H9 (cell line): ENCODE results near the gene KIAA1958. TPM values are rescaled to one million over a fixed set of nuclear protein-coding genes. Genes with fewer than 3 reads are reported as not detected.
A peak's percentile ranks its signal among the peaks of the same experiment; 100 is the strongest.

Source experiments
- DNase-seq: peaks from one replicate; pipeline ENCODE4 v3.0.0-alpha.2; 2017
- H2AFZ ChIP-seq: one replicate; pipeline ENCODE4 v1.6.1; 2013; ENCODE audit warnings: mild to moderate bottlenecking, low read length, control low read depth, moderate library complexity
- H2AK5ac ChIP-seq: 2 replicates; pipeline ENCODE4 v1.6.1; 2013; ENCODE audit warnings: low read length, control low read depth, mixed read lengths; ENCODE audit not compliant: insufficient read length
- H2BK120ac ChIP-seq: one replicate; pipeline ENCODE4 v1.6.1; 2013; ENCODE audit warnings: low read depth, mild to moderate bottlenecking, low read length, control low read depth, inconsistent platforms; ENCODE audit not compliant: poor library complexity, severe bottlenecking
- H2BK12ac ChIP-seq: 2 replicates; pipeline ENCODE4 v1.6.1; 2013; ENCODE audit warnings: low read length, control low read depth, mixed read lengths, low read depth; ENCODE audit not compliant: insufficient read length
- H2BK15ac ChIP-seq: 2 replicates; pipeline ENCODE4 v1.6.1; 2013; ENCODE audit warnings: low read depth, low read length, control low read depth
- H2BK20ac ChIP-seq: one replicate; pipeline ENCODE4 v1.6.1; 2013; ENCODE audit warnings: low read depth, mild to moderate bottlenecking, low read length, control low read depth, inconsistent platforms; ENCODE audit not compliant: poor library complexity, severe bottlenecking
- H2BK5ac ChIP-seq: 2 replicates; pipeline ENCODE4 v1.6.1; 2013; ENCODE audit warnings: low read length, control low read depth, mixed read lengths; ENCODE audit not compliant: insufficient read length
- H3K14ac ChIP-seq: 2 replicates; pipeline ENCODE4 v1.6.1; 2013; ENCODE audit warnings: low read length, control low read depth; ENCODE audit not compliant: insufficient read depth
- H3K18ac ChIP-seq: 2 replicates; pipeline ENCODE4 v1.6.1; 2013; ENCODE audit warnings: low read depth, mild to moderate bottlenecking, mixed read lengths, low read length, control low read depth; ENCODE audit not compliant: insufficient read length
- H3K23ac ChIP-seq: 2 replicates; pipeline ENCODE4 v1.6.1; 2013; ENCODE audit warnings: low read length, control low read depth, mixed read lengths, low read depth; ENCODE audit not compliant: insufficient read length
- H3K23me2 ChIP-seq: 2 replicates; pipeline ENCODE4 v1.6.1; 2013; ENCODE audit warnings: low read depth, mild to moderate bottlenecking, mixed read lengths, low read length, control low read depth; ENCODE audit not compliant: insufficient read length, poor library complexity, severe bottlenecking
- H3K27ac ChIP-seq: 2 replicates; pipeline ENCODE4 v1.5.1; 2013; ENCODE audit warnings: low read length, control low read depth, mixed read lengths, low read depth; ENCODE audit not compliant: insufficient read length
- H3K27me3 ChIP-seq: 2 replicates; pipeline ENCODE4 v1.6.1; 2013; ENCODE audit warnings: low read length, control low read depth, inconsistent platforms; ENCODE audit not compliant: insufficient read depth
- H3K4ac ChIP-seq: 2 replicates; pipeline ENCODE4 v1.6.1; 2013; ENCODE audit warnings: low read depth, mild to moderate bottlenecking, control low read depth, inconsistent platforms, low read length, moderate library complexity
- H3K4me1 ChIP-seq: 2 replicates; pipeline ENCODE4 v1.6.1; 2013; ENCODE audit warnings: low read length, control low read depth, inconsistent platforms; ENCODE audit not compliant: insufficient read depth
- H3K4me2 ChIP-seq: 2 replicates; pipeline ENCODE4 v1.6.1; 2013; ENCODE audit warnings: low read length, control low read depth, mixed read lengths; ENCODE audit not compliant: insufficient read length, insufficient read depth
- H3K56ac ChIP-seq: 2 replicates; pipeline ENCODE4 v1.6.1; 2013; ENCODE audit warnings: low read depth, mild to moderate bottlenecking, mixed read lengths, low read length, control low read depth; ENCODE audit not compliant: insufficient read length
- H3K79me1 ChIP-seq: 2 replicates; pipeline ENCODE4 v1.6.1; 2013; ENCODE audit warnings: low read depth, mild to moderate bottlenecking, moderate library complexity, low read length, control low read depth, inconsistent platforms; ENCODE audit not compliant: insufficient read depth, poor library complexity, severe bottlenecking
- H3K79me2 ChIP-seq: 2 replicates; pipeline ENCODE4 v1.6.1; 2013; ENCODE audit warnings: low read length, control low read depth, inconsistent platforms; ENCODE audit not compliant: insufficient read depth
- H3K9ac ChIP-seq: 2 replicates; pipeline ENCODE4 v1.6.1; 2013; ENCODE audit warnings: low read length, control low read depth, mixed read lengths; ENCODE audit not compliant: insufficient read length; ENCODE audit errors: extremely low read depth
- H3K9me3 ChIP-seq: one replicate; pipeline ENCODE4 v1.6.1; 2013; ENCODE audit warnings: low read depth, low read length, inconsistent platforms; ENCODE audit not compliant: control insufficient read depth
- H3T11ph ChIP-seq: one replicate; pipeline ENCODE4 v1.6.1; 2013; ENCODE audit warnings: mild to moderate bottlenecking, low read length, control low read depth, inconsistent platforms
- H4K20me1 ChIP-seq: one replicate; pipeline ENCODE4 v1.6.1; 2013; ENCODE audit not compliant: control insufficient read depth, insufficient read length, insufficient read depth
- H4K5ac ChIP-seq: 2 replicates; pipeline ENCODE4 v1.6.1; 2013; ENCODE audit warnings: low read depth, mild to moderate bottlenecking, mixed read lengths, low read length, control low read depth; ENCODE audit not compliant: insufficient read length
- H4K8ac ChIP-seq: replicated peaks from 2 replicates; pipeline ENCODE4 v1.6.1; 2013; ENCODE audit warnings: low read length, control low read depth, mixed read lengths, low read depth; ENCODE audit not compliant: insufficient read length
- H4K91ac ChIP-seq: 2 replicates; pipeline ENCODE4 v1.6.1; 2013; ENCODE audit warnings: low read depth, mild to moderate bottlenecking, moderate library complexity, mixed read lengths, low read length, control low read depth; ENCODE audit not compliant: insufficient read length
- H3K27ac Mint-ChIP-seq, 3 experiments: 2 replicates in 2 of 3; 3 replicates in 1 of 3; pipeline ENCODE4 v1.8.0; 2020 to 2021; ENCODE audit warnings: mixed read lengths in 3 of 3, mild to moderate bottlenecking in 1 of 3, moderate library complexity in 1 of 3
- H3K27me3 Mint-ChIP-seq: 2 replicates; pipeline ENCODE4 v1.8.0; 2021; ENCODE audit warnings: low read depth, mild to moderate bottlenecking, moderate library complexity, mixed read lengths
- H3K36me3 Mint-ChIP-seq, 3 experiments: 2 replicates in 2 of 3; 3 replicates in 1 of 3; pipeline ENCODE4 v1.8.0; 2020 to 2021; ENCODE audit warnings: low read depth in 3 of 3, mixed read lengths in 3 of 3; ENCODE audit not compliant: insufficient read depth in 1 of 3
- H3K4me1 Mint-ChIP-seq, 2 experiments: 2 replicates each; pipeline ENCODE4 v1.8.0; 2020; ENCODE audit warnings: mixed read lengths in 2 of 2
- H3K4me3 Mint-ChIP-seq, 2 experiments: 2 replicates in 1 of 2; 3 replicates in 1 of 2; pipeline ENCODE4 v1.8.0; 2020 to 2021; ENCODE audit warnings: mild to moderate bottlenecking in 2 of 2, mixed read lengths in 2 of 2, moderate library complexity in 1 of 2
- H3K9me3 Mint-ChIP-seq, 2 experiments: 2 replicates in 1 of 2; 3 replicates in 1 of 2; pipeline ENCODE4 v1.8.0; 2020; ENCODE audit warnings: mild to moderate bottlenecking in 2 of 2, mixed read lengths in 2 of 2, moderate library complexity in 1 of 2
- CTCF ChIP-seq: fragments of 200-600 bp; sonication (generic); conservative IDR thresholded peaks from 3 replicates; pipeline ENCODE4 v1.8.0; 2021; ENCODE audit warnings: antibody characterized with exemption, mild to moderate bottlenecking
- WGBS: extraction: QIAGEN DNeasy Blood & Tissue Kit; methylation state at CpG from one replicate; pipeline ENCODE4 v1.1.7; 2013; ENCODE audit warnings: missing lambda C conversion rate, low lambda C conversion rate, mixed read lengths; ENCODE audit not compliant: insufficient read length; ENCODE audit errors: extremely low coverage; 5-methylcytosine and 5-hydroxymethylcytosine counted together
- total RNA-seq: library from RNA; stranded (reverse); gene quantifications from 2 replicates; pipeline ENCODE4 v1.2.1, GENCODE V29; 2021

Gene KIAA1958
- total RNA-seq, 1 experiment from 2014 or later = 34.0 TPM

- H3K27me3 Mint-ChIP-seq = no peaks in the 10 kb centered on the region
- no peaks in the 10 kb centered on the region for H3K23me2 ChIP-seq
- H2AK5ac ChIP-seq = no peak overlapping the region
- no peak overlapping the region for H2BK12ac ChIP-seq
- no peak for TF ChIP-seq CTCF
- no peak overlapping the region for H3K4ac ChIP-seq
- H2BK120ac ChIP-seq = no peak overlapping the region
- no peak overlapping the region for H3K56ac ChIP-seq
- peaks cover 13 to 15% of the 10 kb centered on the region in 2 experiments; a peak in 4 of 5 replicates for H3K9me3 Mint-ChIP-seq
- H3K4me1 Mint-ChIP-seq = peaks cover 15 to 18% of the 10 kb centered on the region in 2 experiments
- peaks cover 27 to 39% (median 34%) of the 10 kb centered on the region in 3 experiments for H3K36me3 Mint-ChIP-seq
- H3K79me1 ChIP-seq = no peaks in the 10 kb centered on the region
- no peak overlapping the region for H3T11ph ChIP-seq
- no peaks in the 10 kb centered on the region for H3K4me1 ChIP-seq
- no peak overlapping the region for H3K23ac ChIP-seq
- no peaks in the 10 kb centered on the region for H4K20me1 ChIP-seq
- no peak overlapping the region for H3K27ac Mint-ChIP-seq
- no peak overlapping the region for H3K27ac ChIP-seq
- no peak overlapping the region for H3K14ac ChIP-seq
- H4K91ac ChIP-seq = no peak overlapping the region
- no peak overlapping the region for H3K4me3 Mint-ChIP-seq
- no peaks in the 10 kb centered on the region for H3K9me3 ChIP-seq
- no peak overlapping the region for H2AFZ ChIP-seq
- no CpG with 5 or more reads among the region's 2 CpGs for WGBS
- no peak overlapping the region for H3K4me2 ChIP-seq
- H2BK15ac ChIP-seq = peak overlapping the region; percentile 24; the same call in 1 of the 2 replicates
- no peak overlapping the region for H3K9ac ChIP-seq
- no peaks in the 10 kb centered on the region for H3K79me2 ChIP-seq
- no peaks in the 10 kb centered on the region for H3K27me3 ChIP-seq
- DNase-seq = no peak
- no peak overlapping the region for H4K8ac ChIP-seq
- no peak overlapping the region for H2BK20ac ChIP-seq
- no peak overlapping the region for H3K18ac ChIP-seq
- H2BK5ac ChIP-seq = no peak overlapping the region
- H4K5ac ChIP-seq = no peak overlapping the region
Observed at GRCh38 chr9:112473986-112474385, 12.6 kb upstream of the KIAA1958 start.
